H1 (cell line): ENCODE results near the gene TSC2. TPM values are rescaled to one million over a fixed set of nuclear protein-coding genes. Genes with fewer than 3 reads are reported as not detected.

Experiments
- ASH2L ChIP-seq: fragments of 200-600, 300-600 bp; sonication (generic); IDR thresholded peaks from one replicate; pipeline ENCODE4 v1.7.1; 2017; ENCODE audit warnings: low read length
- CBX5 ChIP-seq: fragments of 300-800, 300-1000 bp; sonication (generic); IDR thresholded peaks from 2 replicates; pipeline ENCODE4 v1.7.1; 2016; ENCODE audit warnings: antibody characterized with exemption, low read length, low read depth
- CBX8 ChIP-seq: fragments of 300-800, 300-1000 bp; sonication (generic); IDR thresholded peaks from 2 replicates; pipeline ENCODE4 v1.7.1; 2016; ENCODE audit warnings: low read depth, low read length, borderline replicate concordance
- HDAC6 ChIP-seq: IDR thresholded peaks from one replicate; pipeline ENCODE4 v1.7.1; 2012; ENCODE audit warnings: low read depth, mild to moderate bottlenecking, inconsistent platforms, low read length, moderate library complexity
- JUND ChIP-seq: IDR thresholded peaks from 2 replicates; pipeline ENCODE4 v1.6.1; 2011; ENCODE audit warnings: mild to moderate bottlenecking, improper control_type of control experiment, low read length
- KDM1A ChIP-seq: fragments of 200-600, 300-600 bp; sonication (generic); IDR thresholded peaks from 2 replicates; pipeline ENCODE4 v1.7.1; 2016; ENCODE audit warnings: mild to moderate bottlenecking, low read length, borderline replicate concordance
- RBBP5 ChIP-seq: IDR thresholded peaks from 2 replicates; pipeline ENCODE4 v1.7.1; 2012; ENCODE audit warnings: low read depth, mild to moderate bottlenecking, inconsistent platforms, low read length, moderate library complexity, borderline replicate concordance
- SIX5 ChIP-seq: IDR thresholded peaks from 2 replicates; pipeline ENCODE4 v1.6.1; 2011; ENCODE audit warnings: mild to moderate bottlenecking, low read depth, low read length
- TCF12 ChIP-seq: IDR thresholded peaks from 2 replicates; pipeline ENCODE4 v1.6.1; 2011; ENCODE audit warnings: low read depth, mild to moderate bottlenecking, low read length
- ZNF274 ChIP-seq: IDR thresholded peaks from 2 replicates; pipeline ENCODE4 v1.7.0; 2012; ENCODE audit warnings: low read length, borderline replicate concordance; ENCODE audit errors: extremely low read depth
- polyA plus RNA-seq, 7 experiments: library from polyadenylated mRNA; depleted of rRNA in 3 of 7; stranded (reverse) in 5 of 7; unstranded in 2 of 7; fragments of >200 nt in 5 of 7; fragments of 200-250 nt in 2 of 7; gene quantifications; 1 replicate in 5 of 7; 2 replicates in 1 of 7; 4 replicates in 1 of 7; pipeline versions ENCODE4 v1.2.1 to v1.2.3, GENCODE V29; 2011 to 2013; ENCODE audit warnings: missing spikeins in 2 of 7, mixed read lengths in 2 of 7
- total RNA-seq: library from RNA; stranded (reverse); fragmentation: NEBNext Ultra II Directional; extraction: Animal tissue kit (Norgen Biotek cat#: 25700); gene quantifications from 2 replicates; pipeline ENCODE4 v1.2.1, GENCODE V29; 2021
- TF ChIP-seq, protein P1 (sequence below): IDR thresholded peaks from 2 replicates; pipeline ENCODE4 v1.6.1; 2011; ENCODE audit warnings: low read length, improper control_type of control experiment

Gene TSC2
- total and polyA plus RNA-seq, 2 of the 8 experiments (the other 6 are each of a cell fraction or from before 2014, with no cell fraction given): 65.9 to 96.6 TPM

DNA sequence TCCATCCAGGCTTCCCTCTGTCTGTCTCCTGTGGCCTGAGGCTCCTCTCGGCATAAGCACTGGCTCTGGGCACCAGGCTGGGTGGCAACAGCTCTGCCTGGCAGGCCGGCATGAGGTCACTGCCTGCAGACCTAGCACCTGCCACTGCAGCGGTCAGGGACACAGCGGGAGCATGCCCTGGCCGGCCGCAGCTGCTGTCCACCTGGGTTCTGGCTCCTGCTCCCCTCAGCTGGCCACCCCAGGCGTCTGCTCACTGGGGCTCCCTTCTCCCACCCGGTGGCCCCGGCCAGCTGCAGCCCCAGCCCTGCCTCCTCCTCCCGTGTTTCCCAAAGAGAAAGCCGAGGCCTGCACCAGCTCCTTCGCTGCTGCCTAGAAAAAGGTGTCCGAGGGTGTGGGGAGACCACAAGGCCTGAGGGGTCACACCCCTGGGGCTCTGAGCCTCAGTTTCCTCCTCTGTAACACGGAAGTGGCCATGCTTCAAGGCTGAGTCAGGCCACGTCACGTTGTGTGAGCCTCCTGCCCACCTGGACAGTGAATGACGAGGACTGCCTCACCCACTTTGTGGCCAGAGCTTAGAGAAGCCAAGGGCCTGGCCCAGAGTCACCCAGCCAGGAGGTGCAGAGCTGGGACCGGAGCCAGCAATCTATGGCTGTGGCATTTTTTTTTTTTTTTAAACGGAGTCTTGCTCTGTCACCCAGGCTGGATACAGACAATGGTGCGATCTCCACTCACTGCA is 6.8 kb upstream of the TSC2 start (continued):
- TF ChIP-seq, protein P1, sequence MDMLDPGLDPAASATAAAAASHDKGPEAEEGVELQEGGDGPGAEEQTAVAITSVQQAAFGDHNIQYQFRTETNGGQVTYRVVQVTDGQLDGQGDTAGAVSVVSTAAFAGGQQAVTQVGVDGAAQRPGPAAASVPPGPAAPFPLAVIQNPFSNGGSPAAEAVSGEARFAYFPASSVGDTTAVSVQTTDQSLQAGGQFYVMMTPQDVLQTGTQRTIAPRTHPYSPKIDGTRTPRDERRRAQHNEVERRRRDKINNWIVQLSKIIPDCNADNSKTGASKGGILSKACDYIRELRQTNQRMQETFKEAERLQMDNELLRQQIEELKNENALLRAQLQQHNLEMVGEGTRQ: no peak
- TF ChIP-seq KDM1A (no peak), ZNF274 (no peak), CBX8 (no peak), ASH2L (no peak), JUND (no peak), SIX5 (no peak), RBBP5 (no peak), TCF12 (no peak), CBX5 (no peak), HDAC6 (no peak)
